ENCODE data around the gene OGFOD3. TPM values are rescaled to one million over a fixed set of nuclear protein-coding genes. Genes with fewer than 3 reads are reported as not detected.
A peak's percentile ranks its signal among the peaks of the same experiment; 100 is the strongest.
"Not testable (repeated sequence)": the region's sequence is repeated elsewhere in the genome, so short reads cannot be mapped to it uniquely, and the experiment has no call there.

The OGFOD3 gene
- total RNA-seq, 1 donor from 2014 or later, result 15.9 TPM

- FAIRE-seq, result no peak
Observed at GRCh38 chr17:82361885-82362633, 56.3 kb downstream of the OGFOD3 start.

DNA sequence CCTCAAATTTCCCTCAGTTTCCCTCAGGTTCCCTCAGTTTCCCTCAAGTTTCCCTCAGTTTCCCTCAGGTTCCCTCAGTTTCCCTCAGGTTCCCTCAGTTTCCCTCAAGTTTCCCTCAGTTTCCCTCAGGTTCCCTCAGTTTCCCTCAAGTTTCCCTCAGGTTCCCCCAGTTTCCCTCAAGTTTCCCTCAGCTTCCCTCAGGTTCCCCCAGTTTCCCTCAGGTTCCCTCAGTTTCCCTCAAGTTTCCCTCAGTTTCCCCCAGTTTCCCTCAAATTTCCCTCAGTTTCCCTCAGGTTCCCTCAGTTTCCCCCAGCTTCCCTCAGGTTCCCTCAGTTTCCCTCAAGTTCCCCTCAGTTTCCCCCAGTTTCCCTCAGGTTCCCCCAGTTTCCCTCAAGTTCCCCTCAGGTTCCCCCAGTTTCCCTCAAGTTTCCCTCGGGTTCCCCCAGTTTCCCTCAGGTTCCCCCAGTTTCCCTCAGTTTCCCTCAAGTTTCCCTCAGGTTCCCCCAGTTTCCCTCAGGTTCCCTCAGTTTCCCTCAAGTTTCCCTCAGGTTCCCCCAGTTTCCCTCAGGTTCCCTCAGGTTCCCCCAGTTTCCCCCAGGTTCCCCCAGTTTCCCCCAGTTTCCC is 58.8 kb downstream of the OGFOD3 start:
- not testable (repeated sequence) for DNase-seq (ENCODE audit: low spot score in 2 of 2); FAIRE-seq

More at GRCh38 chr17:82361885-82362633, 56.3 kb downstream of the OGFOD3 start:
- no peak for DNase-seq (ENCODE audit: low spot score in 2 of 2)

DNA sequence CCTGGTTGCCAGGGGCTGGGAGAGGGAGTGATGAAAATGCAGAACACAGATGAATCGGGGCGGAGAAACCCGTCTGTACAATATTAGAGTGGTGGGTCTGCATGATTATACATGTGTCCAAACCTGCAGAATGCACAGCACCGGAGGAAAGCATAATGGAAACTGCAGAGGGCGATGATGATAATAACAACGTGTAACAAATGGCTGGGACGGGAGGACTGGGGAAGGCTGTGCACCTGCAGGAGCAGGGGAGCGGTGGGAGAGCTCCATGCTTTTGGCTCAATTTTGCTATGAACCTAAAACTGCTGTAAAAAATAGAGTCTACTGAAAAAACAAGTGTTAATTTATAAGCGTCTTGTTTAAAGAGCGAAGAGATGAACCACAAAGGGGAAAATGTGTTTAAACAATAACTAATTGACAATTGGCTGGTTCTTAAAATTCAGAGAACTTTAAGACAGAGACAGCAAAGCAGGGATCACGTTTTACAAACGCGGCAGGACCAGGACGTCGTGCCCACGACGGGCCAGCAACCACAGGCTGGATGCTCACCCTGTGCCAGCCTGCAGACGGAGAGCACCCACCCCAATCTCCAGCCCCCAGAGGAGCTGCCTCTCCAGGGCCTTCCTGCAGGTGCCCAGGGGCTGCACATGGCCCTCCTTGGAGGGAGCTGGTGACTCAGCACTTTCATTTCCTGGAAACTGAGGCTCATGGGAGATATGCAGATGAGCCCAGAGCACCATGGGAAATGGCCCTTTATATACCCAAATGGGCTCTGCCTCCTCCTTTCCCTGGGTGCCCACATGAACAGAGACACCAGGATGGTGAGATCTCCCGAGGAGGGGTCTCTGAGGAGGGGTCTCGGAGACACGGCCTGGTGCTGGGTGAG is 59.7 kb downstream of the OGFOD3 start, which contains the start of gene TEX19:
TEX19 (plus strand) TSS at position 783 of the 886 bp plus-strand sequence. CDS start 2,904 bp downstream, outside the sequence.
- FAIRE-seq (no peak), DNase-seq (ENCODE audit: low spot score in 2 of 2) (no peak)

DNA sequence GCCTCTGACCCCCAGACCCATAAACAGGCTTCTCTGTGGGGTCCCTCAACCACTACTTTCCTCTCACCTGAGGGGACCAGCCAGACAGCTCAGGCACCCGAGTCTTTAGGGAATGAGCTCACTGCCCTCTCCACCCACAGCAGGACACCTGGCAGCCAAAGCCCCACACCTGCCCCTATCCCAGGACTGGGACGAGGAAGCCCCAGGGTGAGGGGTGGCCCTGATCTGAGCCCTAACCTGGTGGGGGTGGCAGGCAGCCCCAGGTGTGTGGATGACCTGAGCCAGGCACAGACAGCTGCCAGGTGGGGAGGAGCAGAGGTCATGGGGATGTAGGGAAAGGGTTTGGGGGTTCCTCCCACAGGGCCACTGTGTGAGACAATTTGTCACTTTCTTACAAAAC is 61.0 kb downstream of the OGFOD3 start:
- FAIRE-seq (no peak), DNase-seq (ENCODE audit: low spot score in 2 of 2) (no peak)

- FAIRE-seq, result no peak
- no peak for DNase-seq (ENCODE audit: low spot score in 2 of 2)
Observed at GRCh38 chr17:82356845-82357355, 61.5 kb downstream of the OGFOD3 start.

DNA sequence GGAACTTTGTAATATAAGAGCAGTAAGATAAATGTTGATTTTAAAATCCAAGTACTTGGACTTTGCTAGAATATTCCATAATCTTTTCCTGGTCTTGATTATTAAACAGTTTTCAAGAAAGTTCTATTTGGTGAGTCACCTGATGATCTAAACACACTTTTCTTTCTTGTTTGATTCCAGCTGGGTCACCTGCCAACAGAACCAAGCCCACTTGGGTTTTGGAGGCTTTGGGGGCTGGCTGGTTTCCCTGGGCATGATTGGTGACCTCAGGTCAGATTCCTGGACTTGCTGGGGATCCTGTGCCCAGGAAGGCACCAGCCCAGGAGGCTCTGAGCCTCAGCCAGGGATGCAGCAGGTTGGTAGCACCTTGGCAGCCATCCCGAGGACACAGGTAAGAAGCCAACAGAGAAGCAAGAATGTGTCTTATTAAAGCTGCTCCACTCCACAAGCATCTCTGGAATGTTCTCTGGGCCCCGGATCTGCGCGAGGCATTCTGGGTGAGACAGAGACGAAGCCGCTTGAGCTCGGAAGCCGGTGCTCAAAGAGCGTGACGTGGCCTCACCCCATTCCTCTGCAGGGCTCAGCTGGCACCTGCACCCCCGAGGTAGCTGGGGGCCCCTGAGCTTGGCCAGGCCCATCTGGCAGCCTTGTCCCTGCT is 62.5 kb downstream of the OGFOD3 start:
- no peak for FAIRE-seq
- DNase-seq (ENCODE audit: low spot score in 2 of 2), result no peak

DNA sequence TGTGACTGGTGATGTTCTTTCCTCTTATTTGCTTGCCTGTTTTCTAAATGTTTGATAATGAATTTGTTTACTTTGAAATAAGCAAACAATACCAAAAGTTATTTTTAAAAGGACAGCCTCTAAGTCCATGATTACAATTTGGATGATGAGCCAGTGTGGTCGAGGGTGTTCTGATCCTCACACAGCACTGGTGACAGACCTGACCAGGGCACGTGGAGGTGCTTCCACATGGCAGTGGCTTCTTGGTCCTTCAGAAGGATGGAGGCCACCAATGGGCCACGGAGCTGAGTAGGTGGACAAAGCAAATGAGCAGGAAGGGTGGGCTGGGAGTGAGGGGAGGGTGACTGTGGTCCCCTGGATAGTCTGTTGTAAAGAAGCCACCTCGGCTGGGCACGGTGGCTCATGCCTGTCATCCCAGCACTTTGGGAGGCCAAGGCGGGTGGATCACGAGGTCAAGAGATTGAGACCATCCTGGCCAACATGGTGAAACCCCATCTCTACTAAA is 63.5 kb downstream of the OGFOD3 start:
- FAIRE-seq, result no peak

DNA sequence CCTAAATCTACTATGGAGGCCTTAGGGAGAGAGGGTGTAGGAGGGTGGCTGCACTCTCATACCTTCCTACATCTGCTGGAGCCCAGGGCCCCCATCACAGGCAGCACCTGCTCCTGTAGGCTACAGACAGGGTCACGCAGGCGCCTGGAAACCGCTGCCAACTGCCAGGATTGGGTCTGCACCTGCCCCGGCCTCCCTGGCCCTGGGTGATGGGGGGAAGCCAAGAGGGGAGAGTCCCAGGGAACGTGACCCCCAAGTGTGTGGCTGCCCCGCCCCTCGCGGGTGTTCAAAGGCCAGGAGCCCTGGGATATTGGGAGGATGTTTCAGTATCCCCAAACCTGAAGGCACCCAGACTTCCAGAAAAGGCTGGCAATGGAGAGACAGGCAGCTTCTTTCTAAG is 64.9 kb downstream of the OGFOD3 start:
- no peak for FAIRE-seq
- no peak for DNase-seq (ENCODE audit: low spot score in 2 of 2)

More for the DNA sequence above, 63.5 kb downstream of the OGFOD3 start:
- no peak for DNase-seq (ENCODE audit: low spot score in 2 of 2)

DNA sequence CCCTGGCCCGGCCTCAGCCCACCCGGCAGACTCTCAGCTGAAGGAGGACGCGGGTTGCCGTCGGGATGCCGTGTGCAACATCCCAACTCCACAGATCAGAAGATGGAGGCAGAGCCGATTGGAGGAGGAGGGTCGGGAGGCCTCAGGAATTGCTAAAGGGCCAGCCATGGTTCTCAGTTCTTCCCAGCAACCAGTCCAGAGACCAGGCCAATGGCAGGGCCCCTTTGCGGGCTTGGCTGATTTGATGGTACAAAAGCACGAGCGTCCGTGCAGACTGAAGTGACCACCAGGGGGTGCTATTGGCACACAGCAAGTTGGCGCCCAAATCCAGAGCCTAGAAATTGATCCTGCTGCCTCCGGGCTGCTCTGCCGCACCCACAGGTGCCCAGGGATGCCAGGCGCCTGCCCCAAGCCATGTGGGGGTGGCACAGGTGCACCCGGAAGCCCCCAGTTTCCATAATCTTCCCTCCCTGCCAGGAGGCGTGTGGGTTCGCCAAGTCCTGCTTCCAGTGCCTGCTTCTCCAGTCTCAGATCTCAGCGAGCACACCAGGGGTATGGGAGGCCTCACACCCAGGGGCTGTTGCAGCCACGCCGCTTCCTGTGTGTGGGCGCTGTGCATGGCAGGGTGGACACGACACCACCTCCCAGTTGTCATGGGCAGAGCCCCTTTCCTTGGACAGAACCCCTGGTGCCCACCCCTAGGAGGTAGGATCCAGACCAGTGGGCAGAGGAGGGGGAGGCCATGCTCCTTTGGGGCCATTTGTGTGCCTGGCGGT is 66.5 kb downstream of the OGFOD3 start:
- peak; percentile 80 to 87 for DNase-seq (ENCODE audit: low spot score in 2 of 2)
- FAIRE-seq, result no peak

- no peak for FAIRE-seq
- DNase-seq (ENCODE audit: low spot score in 2 of 2), result no peak
Observed at GRCh38 chr17:82351254-82351712, 67.1 kb downstream of the OGFOD3 start.

- DNase-seq (ENCODE audit: low spot score in 2 of 2), result no peak
- no peak for FAIRE-seq
Observed at GRCh38 chr17:82350182-82351030, 68.0 kb downstream of the OGFOD3 start.

- FAIRE-seq (no peak), DNase-seq (ENCODE audit: low spot score in 2 of 2) (no peak)
Observed at GRCh38 chr17:82349287-82349701, 69.1 kb downstream of the OGFOD3 start.

GRCh38 chr17:82348866-82349265 is 69.5 kb downstream of the OGFOD3 start:
- DNase-seq (ENCODE audit: low spot score in 2 of 2) (no peak), FAIRE-seq (no peak)

- no peak for FAIRE-seq
- DNase-seq (ENCODE audit: low spot score in 2 of 2), result no peak
Observed at GRCh38 chr17:82348434-82348833, 70.0 kb downstream of the OGFOD3 start.

DNA sequence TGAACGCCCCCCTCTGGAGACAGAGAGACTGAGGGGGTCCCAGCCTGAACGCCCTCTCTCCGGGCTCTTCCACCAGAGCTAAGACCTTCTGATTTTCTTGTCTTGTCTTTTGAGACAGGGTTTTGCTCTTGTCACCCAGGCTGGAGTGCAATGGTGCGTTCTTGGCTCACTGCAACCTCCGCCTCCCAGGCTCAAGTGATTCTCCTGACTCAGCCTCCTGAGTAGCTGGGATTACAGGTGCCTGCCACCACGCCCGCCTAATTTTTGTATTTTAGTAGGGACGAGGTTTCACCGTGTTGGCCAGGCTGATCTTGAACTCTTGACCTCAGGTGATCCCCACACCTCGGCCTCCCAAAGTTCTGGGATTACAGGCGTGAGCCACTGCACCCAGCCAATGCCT is 70.4 kb downstream of the OGFOD3 start:
- DNase-seq (ENCODE audit: low spot score in 2 of 2); FAIRE-seq: not testable (repeated sequence)

DNA sequence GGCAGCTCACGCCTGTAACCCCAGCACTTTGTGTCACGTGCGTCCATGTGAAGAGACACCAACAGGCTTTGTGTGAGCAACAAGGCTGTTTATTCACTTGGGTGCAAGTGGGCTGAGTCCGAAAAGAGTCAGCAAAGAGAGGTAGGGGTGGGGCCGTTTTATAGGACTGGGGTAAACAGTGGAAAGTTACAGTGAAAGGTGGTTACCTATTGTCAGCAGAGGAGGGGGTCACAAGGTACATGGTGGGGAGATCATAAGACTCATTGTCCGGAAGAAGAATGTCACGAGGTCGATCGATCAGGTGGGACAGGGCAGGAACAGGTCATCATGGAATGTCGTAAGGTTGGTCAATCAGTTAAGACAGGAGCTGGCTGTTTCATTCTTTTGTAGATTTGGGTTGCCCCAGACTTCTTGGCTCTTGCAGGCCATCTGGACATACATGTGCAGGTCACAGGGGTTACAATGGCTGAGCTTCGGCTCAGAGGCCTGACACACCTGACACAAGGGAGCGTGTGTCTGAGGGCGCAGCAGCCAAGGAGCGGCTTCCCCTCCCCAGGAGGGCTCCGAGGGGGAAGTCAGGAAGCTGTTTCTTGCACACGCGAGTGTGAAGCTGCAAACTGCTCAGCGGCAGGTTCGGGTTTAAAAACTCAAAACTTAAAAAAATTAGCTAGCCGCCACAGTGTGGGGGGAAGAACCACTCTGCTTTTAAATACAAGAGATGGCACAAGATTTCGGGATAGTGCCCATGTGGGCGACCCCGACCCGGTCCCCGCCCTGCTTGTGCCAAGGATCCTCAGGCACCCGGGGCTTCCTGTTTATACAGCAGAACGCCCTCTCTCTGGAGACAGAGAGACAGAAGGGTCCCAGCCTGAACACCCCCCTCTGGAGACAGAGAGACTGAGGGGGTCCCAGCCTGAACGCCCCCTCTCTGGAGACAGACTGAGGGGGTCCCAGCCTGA is 71.8 kb downstream of the OGFOD3 start:
- FAIRE-seq (no peak), DNase-seq (ENCODE audit: low spot score in 2 of 2) (no peak)
